Pancreas (tissue), 10 donors: Measurements from ENCODE around the gene AP1M2. TPM values are rescaled to one million over a fixed set of nuclear protein-coding genes. Genes with fewer than 3 reads are reported as not detected.
A peak's percentile ranks its signal among the peaks of the same experiment; 100 is the strongest.

ENCODE experiments used
- ATAC-seq, 4 donors: fragments of 200-7000 bp; cut with Tn5 transposase; one replicate each; pipeline versions ENCODE4 v1.8.0 to v1.9.1; 2020; ENCODE audit warnings: mild to moderate bottlenecking in 4 of 4, moderate library complexity in 4 of 4
- DNase-seq, 6 donors: peaks; one replicate each; pipeline ENCODE4 v3.0.0-alpha.2; 2020
- FAIRE-seq: peaks from 2 replicates; lab custom pipeline; 2012; peaks lifted over from hg19 to GRCh38; lab: Jason Lieb, UNC
- H3K27ac ChIP-seq, 4 donors: fragments of 200-600 bp; sonication (generic); 1 replicate in 3 of 4; 2 replicates in 1 of 4; pipeline versions ENCODE4 v1.5.0 to v1.8.0; 2020
- H3K27me3 ChIP-seq, 4 donors: fragments of 200-600 bp; one replicate each; pipeline ENCODE4 v1.8.0; 2021
- H3K36me3 ChIP-seq, 3 donors: fragments of 200-600 bp; sonication (generic) in 1 of 3; one replicate each; pipeline versions ENCODE4 v1.5.0 to v1.8.0; 2020 to 2021
- H3K4me1 ChIP-seq, 3 donors: fragments of 200-600 bp; one replicate each; pipeline ENCODE4 v1.8.0; 2021
- H3K4me3 ChIP-seq, 4 donors: fragments of 200-600 bp; sonication (generic) in 2 of 4; one replicate each; pipeline versions ENCODE4 v1.5.0 to v1.8.0; 2020 to 2021
- H3K9me3 ChIP-seq, 4 donors: fragments of 200-600 bp; one replicate each; pipeline ENCODE4 v1.8.0; 2021
- CTCF ChIP-seq, 4 donors: fragments of 200-600 bp; sonication (generic) in 3 of 4; IDR thresholded peaks; one replicate each; pipeline versions ENCODE4 v1.5.0 to v1.8.0; 2021; ENCODE audit warnings: antibody characterized with exemption in 4 of 4
- WGBS, 2 donors: extraction: QIAGEN DNeasy Blood & Tissue Kit; methylation state at CpG; one replicate each; pipeline ENCODE4 v1.1.7; 2013; 5-methylcytosine and 5-hydroxymethylcytosine counted together
- intact Hi-C, 3 donors: fragments of 100-400 bp; cut with DNase I; formaldehyde crosslinking; loops; one replicate each; pipeline versions ENCODE4 v1.11.1 to v1.14.2; 2022
- polyA plus RNA-seq, 2 donors: library from polyadenylated mRNA; stranded (reverse); fragments of 200-250 nt; gene quantifications; one replicate each; pipeline ENCODE4 v1.2.3, GENCODE V29; 2013
- total RNA-seq, 6 donors: library from RNA; stranded (reverse); fragmentation: NEBNext Ultra II Directional in 4 of 6; extraction: Animal tissue kit (Norgen Biotek cat#: 25700) in 4 of 6; gene quantifications; one replicate each; pipeline versions ENCODE4 v1.2.1 to v1.2.4, GENCODE V29; 2021 to 2023
- donor health status: healthy with polysubstance abuse.
- donor health status: DM: no; HTN: no; CAD: no; lungs with moderate emphysema.
- donor health status: DM: no; HTN: no; CAD: no.
- donor health status: control.
- donor health status: control.
- donor health status: Bipolar disorder and iron deficiency.
- donor health status: DM: yes; HTN: yes; CAD: no.
- donor health status: DM: no; HTN: no; CAD: no.
- donor health status: DM: no; HTN: no; CAD: no.
- donor health status: DM: yes; HTN: yes; CAD: no.

AP1M2 gene
- total RNA-seq (10 to 100 TPM; 32.2 to 48.6 (median 39.7) TPM), polyA plus RNA-seq (10 to 100 TPM; 55.3 to 57.6 TPM)

- H3K27ac ChIP-seq = peak within 1 kb of the TSS in 2 of 4 donors; percentile 34 to 42
- FAIRE-seq (no peak), ATAC-seq (peak; percentile 86 to 96 (median 92)), DNase-seq (peak; percentile 44 to 86 (median 65))
- WGBS, 2 donors = 11 to 12% methylated on average over 33 to 35 of the region's 35 CpGs
- H3K4me3 ChIP-seq = peak within 1 kb of the TSS; percentile 35 to 70 (median 62)
- TF ChIP-seq CTCF (IDR thresholded peaks at IDR 0.05) = no peak
- H3K9me3 ChIP-seq = no peaks in the 10 kb centered on the region
- intact Hi-C loops = no loop called here
- no peaks in the 10 kb centered on the region for H3K27me3 ChIP-seq
- no peaks in the 10 kb centered on the region for H3K4me1 ChIP-seq
- H3K36me3 ChIP-seq = no peaks in the 10 kb centered on the region
Observed at GRCh38 chr19:10587022-10587838, at the start of gene AP1M2. Gene AP1M2 (minus strand): TSS chr19:10587312. CDS start chr19:10587231, 81 bp downstream.

- TF ChIP-seq CTCF (IDR thresholded peaks at IDR 0.05) = no peak
- intact Hi-C loops = loop anchor here in 1 of 3 donors (10.0 kb wide), 1 partner anchor 142 kb away; no protein-coding TSS in a partner anchor
- Histone ChIP-seq H3K4me3 (no peak overlapping the region), H3K4me1 (no peaks in the 10 kb centered on the region), H3K27me3 (no peaks in the 10 kb centered on the region), H3K27ac (no peak overlapping the region), H3K9me3 (no peaks in the 10 kb centered on the region), H3K36me3 (peaks cover 3 to 56% (median 22%) of the 10 kb centered on the region in 3 donors)
- FAIRE-seq (no peak), ATAC-seq (peak in 1 of 4 donors; percentile 35), DNase-seq (peak in 2 of 6 donors; percentile 44 to 77)
- WGBS, 2 donors = 83 to 84% methylated on average over 37 of the region's 37 CpGs
Observed at GRCh38 chr19:10636304-10636972, 49.3 kb upstream of the AP1M2 start.

GRCh38 chr19:10634963-10635362 is 47.9 kb upstream of the AP1M2 start:
- H3K36me3 ChIP-seq = peaks cover 3 to 50% (median 27%) of the 10 kb centered on the region in 3 donors
- no peak overlapping the region for H3K27ac ChIP-seq
- WGBS, 2 donors = 85 to 89% methylated on average over 6 of the region's 6 CpGs
- TF ChIP-seq CTCF (IDR thresholded peaks at IDR 0.05) = no peak
- no peak for ATAC-seq
- no peak for FAIRE-seq
- no peaks in the 10 kb centered on the region for H3K27me3 ChIP-seq
- no peaks in the 10 kb centered on the region for H3K9me3 ChIP-seq
- DNase-seq = no peak
- H3K4me3 ChIP-seq = no peak overlapping the region
- H3K4me1 ChIP-seq = no peaks in the 10 kb centered on the region
- intact Hi-C loops = loop anchor here in 1 of 3 donors (10.0 kb wide), 1 partner anchor 140 kb away; no protein-coding TSS in a partner anchor

- DNase-seq = no peak
- Histone ChIP-seq H3K36me3 (peaks cover 3 to 50% (median 27%) of the 10 kb centered on the region in 3 donors), H3K9me3 (no peaks in the 10 kb centered on the region), H3K27me3 (no peaks in the 10 kb centered on the region), H3K27ac (no peak overlapping the region), H3K4me3 (no peak overlapping the region), H3K4me1 (no peaks in the 10 kb centered on the region)
- TF ChIP-seq CTCF (IDR thresholded peaks at IDR 0.05) = no peak
- 86 to 96% methylated on average over 7 of the region's 7 CpGs for WGBS, 2 donors
- intact Hi-C loops = loop anchor here in 1 of 3 donors (10.0 kb wide), 1 partner anchor 140 kb away; no protein-coding TSS in a partner anchor
- no peak for FAIRE-seq
- ATAC-seq = no peak
Observed at GRCh38 chr19:10634430-10634829, 47.3 kb upstream of the AP1M2 start.
